ENCODE data around the gene FGD3. TPM values are rescaled to one million over a fixed set of nuclear protein-coding genes. Genes with fewer than 3 reads are reported as not detected.

The FGD3 gene
- polyA plus RNA-seq, 1 experiment, result not detected

DNA sequence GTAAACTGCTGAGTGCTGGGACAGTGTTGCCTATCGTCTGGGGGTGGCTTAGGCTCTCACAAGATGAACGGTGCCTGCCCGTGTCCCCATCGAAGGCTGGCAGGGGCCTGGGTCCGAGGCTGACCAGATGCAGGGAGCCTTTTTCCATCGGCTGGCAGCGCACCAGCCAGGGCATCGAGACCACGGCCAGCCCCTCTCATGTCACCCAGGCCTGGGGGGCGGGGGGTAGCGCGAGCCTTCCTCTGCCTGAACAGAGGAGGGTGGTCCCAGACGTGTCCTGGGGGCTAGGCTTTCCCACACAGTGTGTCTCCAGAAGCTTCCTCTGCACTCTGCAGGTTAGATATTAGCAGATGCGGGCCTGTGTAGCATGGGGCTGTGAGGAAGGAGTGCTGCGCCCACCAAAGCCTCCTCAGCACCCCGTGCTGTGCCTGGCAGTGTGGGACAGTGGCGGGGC lies 17.3 kb downstream of the FGD3 start:
- ChIA-PET CTCF (interaction anchor here (1.1 kb wide), 1 partner anchor 17 kb away, joined by 3 read pairs; no protein-coding TSS in a partner anchor), POLR2A (no interaction called here)
- no peak for TF ChIP-seq CTCF (IDR thresholded peaks at IDR 0.05; ENCODE audit: insufficient read depth, low read depth, low read length)
- Histone ChIP-seq H3K4me3 (ENCODE audit: low read depth, low read length) (no peak overlapping the region), H3K27me3 (ENCODE audit: control insufficient read depth, insufficient read depth, low read length) (no peaks in the 10 kb centered on the region), H3K36me3 (ENCODE audit: control insufficient read depth, insufficient read depth, low read length) (no peaks in the 10 kb centered on the region)
- DNase-seq (ENCODE audit: low read depth), result no peak

GRCh38 chr9:92965061-92965758 lies 17.9 kb downstream of the FGD3 start:
- CTCF ChIA-PET, result interaction anchor here (1.1 kb wide), 1 partner anchor 17 kb away, joined by 3 read pairs; no protein-coding TSS in a partner anchor
- H3K36me3 ChIP-seq (ENCODE audit: control insufficient read depth, insufficient read depth, low read length), result no peaks in the 10 kb centered on the region
- POLR2A ChIA-PET, result no interaction called here

DNA sequence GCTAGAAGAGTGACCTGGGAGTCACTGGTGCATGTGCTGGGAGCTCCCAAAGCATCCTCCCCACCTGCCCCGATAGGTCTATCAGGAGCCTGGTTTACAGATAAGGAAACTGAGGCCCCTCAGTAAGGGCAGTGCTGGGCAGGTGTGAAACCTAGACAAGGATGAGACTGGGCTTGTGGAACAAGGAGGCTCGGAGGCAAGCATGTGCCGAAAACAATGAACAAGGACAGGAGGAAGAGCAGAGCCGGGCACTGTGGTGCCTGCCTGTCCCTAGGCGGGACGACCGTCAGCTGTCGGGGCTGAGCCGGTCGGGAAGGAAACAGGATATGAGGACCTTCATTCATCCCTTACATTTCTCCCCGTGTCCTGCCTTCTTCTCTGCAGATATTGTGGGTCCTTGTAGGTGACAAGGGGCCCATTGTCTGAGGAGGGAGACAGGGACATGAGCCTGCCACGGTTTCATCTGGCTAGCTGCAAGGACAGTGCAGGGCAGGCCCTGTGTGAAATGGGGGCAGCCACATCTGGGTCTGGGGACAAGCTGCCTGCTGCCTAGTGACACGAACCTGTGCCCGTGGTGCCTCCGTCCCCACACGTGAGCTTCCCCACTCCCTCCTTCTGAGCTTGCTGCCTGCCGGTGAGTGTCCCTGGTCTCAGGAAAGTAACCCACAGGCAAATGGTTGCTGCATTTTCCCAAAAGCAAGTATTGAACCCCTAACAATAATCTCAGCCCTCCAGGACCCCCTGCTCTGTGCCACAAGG lies 18.6 kb downstream of the FGD3 start:
- CTCF ChIA-PET, result interaction anchor here (1.1 kb wide), 1 partner anchor 16 kb away, joined by 3 read pairs; no protein-coding TSS in a partner anchor
- no peak for DNase-seq (ENCODE audit: low read depth)
- Histone ChIP-seq H3K27me3 (ENCODE audit: control insufficient read depth, insufficient read depth, low read length) (no peaks in the 10 kb centered on the region), H3K36me3 (ENCODE audit: control insufficient read depth, insufficient read depth, low read length) (no peaks in the 10 kb centered on the region), H3K4me3 (ENCODE audit: low read depth, low read length) (no peak overlapping the region)
- POLR2A ChIA-PET, result no interaction called here
- TF ChIP-seq CTCF (IDR thresholded peaks at IDR 0.05; ENCODE audit: insufficient read depth, low read depth, low read length), result no peak

More at GRCh38 chr9:92965061-92965758, 17.9 kb downstream of the FGD3 start:
- H3K27me3 ChIP-seq (ENCODE audit: control insufficient read depth, insufficient read depth, low read length), result no peaks in the 10 kb centered on the region
- no peak for DNase-seq (ENCODE audit: low read depth)
- no peak for TF ChIP-seq CTCF (IDR thresholded peaks at IDR 0.05; ENCODE audit: insufficient read depth, low read depth, low read length)
- H3K4me3 ChIP-seq (ENCODE audit: low read depth, low read length), result no peak overlapping the region

- Histone ChIP-seq H3K4me3 (ENCODE audit: low read depth, low read length) (no peak overlapping the region), H3K27me3 (ENCODE audit: control insufficient read depth, insufficient read depth, low read length) (no peaks in the 10 kb centered on the region), H3K36me3 (ENCODE audit: control insufficient read depth, insufficient read depth, low read length) (no peaks in the 10 kb centered on the region)
- no peak for DNase-seq (ENCODE audit: low read depth)
- POLR2A ChIA-PET, result no interaction called here
- CTCF ChIA-PET, result no interaction called here
- TF ChIP-seq CTCF (IDR thresholded peaks at IDR 0.05; ENCODE audit: insufficient read depth, low read depth, low read length), result no peak
These were observed 19.1 kb downstream of the FGD3 start for GRCh38 chr9:92966518-92966800.

- no peak for TF ChIP-seq CTCF (IDR thresholded peaks at IDR 0.05; ENCODE audit: insufficient read depth, low read depth, low read length)
- ChIA-PET CTCF (no interaction called here), POLR2A (no interaction called here)
- Histone ChIP-seq H3K27me3 (ENCODE audit: control insufficient read depth, insufficient read depth, low read length) (no peaks in the 10 kb centered on the region), H3K4me3 (ENCODE audit: low read depth, low read length) (no peak overlapping the region), H3K36me3 (ENCODE audit: control insufficient read depth, insufficient read depth, low read length) (no peaks in the 10 kb centered on the region)
- no peak for DNase-seq (ENCODE audit: low read depth)
These were observed 20.8 kb downstream of the FGD3 start for GRCh38 chr9:92968081-92968480.
